ENCODE measurements around the gene MRPL17. TPM values are rescaled to one million over a fixed set of nuclear protein-coding genes. Genes with fewer than 3 reads are reported as not detected.

Gene MRPL17
- total and polyA plus RNA-seq, 9 of the 15 experiments (the other 6 are each of a cell fraction or from before 2014, with no cell fraction given): 33.9 to 81.6 (median 43.9) TPM

DNA sequence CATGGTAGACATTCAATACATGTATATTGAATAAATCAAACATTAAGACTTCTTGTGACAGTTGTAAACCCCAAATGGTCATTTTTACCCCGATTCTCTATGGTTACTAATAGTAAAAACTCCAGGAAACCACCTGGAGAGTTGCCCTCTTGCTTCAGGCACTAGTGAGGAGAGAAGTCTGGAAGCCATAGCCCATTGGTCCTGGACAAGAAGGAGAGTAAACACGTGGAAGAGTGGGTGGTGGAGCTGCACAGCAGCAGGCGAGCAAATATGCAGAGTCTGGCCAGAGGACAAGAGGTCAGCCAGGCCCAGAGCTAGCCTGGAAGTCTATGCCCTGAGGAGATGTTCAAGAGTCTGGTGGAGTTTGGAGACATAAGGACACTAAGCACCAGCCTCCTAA, 45.3 kb downstream of the MRPL17 start:
- H3K27me3 ChIP-seq (ENCODE audit: control insufficient read depth in 2 of 2, insufficient read depth in 2 of 2, low read length in 2 of 2): no peaks in the 10 kb centered on the region
- 9% methylated on average over 3 of the region's 3 CpGs for WGBS (ENCODE audit: insufficient coverage, low coverage, missing lambda C conversion rate)
- no peak overlapping the region for H3K9ac ChIP-seq (ENCODE audit: insufficient read depth in 1 of 2, low read depth in 2 of 2, low read length in 2 of 2)
- no peaks in the 10 kb centered on the region for H3K36me3 ChIP-seq (ENCODE audit: control insufficient read depth, insufficient read depth, low read length)
- no peaks in the 10 kb centered on the region for H3K79me2 ChIP-seq (ENCODE audit: control insufficient read depth, insufficient read depth, low read length)
- in situ Hi-C loops (cut with MboI): no loop called here
- peak overlapping the region; percentile 36 for H2AFZ ChIP-seq (ENCODE audit: low read depth, low read length)
- FAIRE-seq (no peak), ATAC-seq (no peak; the same call in 2 of the 3 replicates), DNase-seq (ENCODE audit: extremely low read depth in 1 of 4, low spot score in 3 of 4) (peak in 1 of 4 experiments; percentile 37)
- no peaks in the 10 kb centered on the region for H3K9me3 ChIP-seq (replicated peaks; ENCODE audit: control insufficient read depth, insufficient read depth, low read depth, low read length)
- TF ChIP-seq KAT8 (IDR thresholded peaks at IDR 0.05; ENCODE audit: low read depth) (no peak), TCF7L2 (IDR thresholded peaks at IDR 0.05; ENCODE audit: low read depth, low read length) (no peak), EGR1 (conservative IDR thresholded peaks at IDR 0.05) (0 out of 2 replicates have a peak, but pooled peaks have one; percentile 40)
- ChIA-PET POLR2A (interaction anchor here (0.7 to 2.9 kb wide), 2 partner anchors 11 to 72 kb away, joined by 3 to 12 read pairs; no protein-coding TSS in a partner anchor), CTCF (ENCODE audit: low intra/inter-chr PET ratio) (no interaction called here)
- no peaks in the 10 kb centered on the region for H3K9me1 ChIP-seq (ENCODE audit: control insufficient read depth, insufficient read depth, low read length)
- BruUV-seq (replicated peaks): no TSS peak
- H3K4me3 ChIP-seq: no peak overlapping the region
- no peaks in the 10 kb centered on the region for H4K20me1 ChIP-seq (replicated peaks; ENCODE audit: control insufficient read depth, insufficient read depth, low read length)
- no peak overlapping the region for H3K27ac ChIP-seq (ENCODE audit: extremely low read depth, low read depth, low read length)
- no peak overlapping the region for H3K4me2 ChIP-seq (ENCODE audit: insufficient read depth, low read length)
- peaks cover 30 to 38% of the 10 kb centered on the region in 2 experiments for H3K4me1 ChIP-seq (replicated peaks in 1 of 2; ENCODE audit: control insufficient read depth in 2 of 2, insufficient read depth in 2 of 2, low read length in 2 of 2)
- intact Hi-C loops (cut with micrococcal nuclease): loop anchor here (1.0 to 10.0 kb wide), 4 partner anchors 19 to 263 kb away; partner anchors contain the start of gene TPP1

DNA sequence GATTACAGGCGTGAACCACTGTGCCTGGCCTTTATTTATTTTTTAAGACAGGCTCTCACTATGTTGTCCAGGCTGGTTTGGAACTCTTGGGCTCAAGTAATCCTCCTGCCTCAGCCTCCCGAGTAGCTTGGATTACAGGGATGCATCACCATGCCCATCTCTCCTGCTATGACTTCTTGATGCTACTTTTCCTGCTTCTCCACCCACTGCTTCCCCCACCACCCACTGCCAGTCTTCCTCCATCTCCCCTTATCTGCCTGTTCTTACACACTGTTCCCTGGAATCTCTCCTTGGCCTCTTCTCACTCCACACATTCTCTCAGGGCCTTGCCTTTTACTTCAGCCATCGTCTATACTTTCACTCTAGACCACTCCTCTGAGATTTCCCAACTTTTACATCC, 46.7 kb downstream of the MRPL17 start:
- H3K9me3 ChIP-seq (replicated peaks; ENCODE audit: control insufficient read depth, insufficient read depth, low read depth, low read length): no peaks in the 10 kb centered on the region
- FAIRE-seq (no peak), DNase-seq (ENCODE audit: extremely low read depth in 1 of 4, low spot score in 3 of 4) (no peak), ATAC-seq (no peak)
- H3K4me1 ChIP-seq (replicated peaks in 1 of 2; ENCODE audit: control insufficient read depth in 2 of 2, insufficient read depth in 2 of 2, low read length in 2 of 2): peaks cover 30 to 41% of the 10 kb centered on the region in 2 experiments
- no peak overlapping the region for H3K9ac ChIP-seq (ENCODE audit: insufficient read depth in 1 of 2, low read depth in 2 of 2, low read length in 2 of 2)
- H2AFZ ChIP-seq (ENCODE audit: low read depth, low read length): no peak overlapping the region
- no peaks in the 10 kb centered on the region for H3K36me3 ChIP-seq (ENCODE audit: control insufficient read depth, insufficient read depth, low read length)
- H3K4me3 ChIP-seq: no peak overlapping the region
- TF ChIP-seq SREBF2 (CRISPR knock-in tag; IDR thresholded peaks at IDR 0.05): no peak
- TF ChIP-seq, protein P1, sequence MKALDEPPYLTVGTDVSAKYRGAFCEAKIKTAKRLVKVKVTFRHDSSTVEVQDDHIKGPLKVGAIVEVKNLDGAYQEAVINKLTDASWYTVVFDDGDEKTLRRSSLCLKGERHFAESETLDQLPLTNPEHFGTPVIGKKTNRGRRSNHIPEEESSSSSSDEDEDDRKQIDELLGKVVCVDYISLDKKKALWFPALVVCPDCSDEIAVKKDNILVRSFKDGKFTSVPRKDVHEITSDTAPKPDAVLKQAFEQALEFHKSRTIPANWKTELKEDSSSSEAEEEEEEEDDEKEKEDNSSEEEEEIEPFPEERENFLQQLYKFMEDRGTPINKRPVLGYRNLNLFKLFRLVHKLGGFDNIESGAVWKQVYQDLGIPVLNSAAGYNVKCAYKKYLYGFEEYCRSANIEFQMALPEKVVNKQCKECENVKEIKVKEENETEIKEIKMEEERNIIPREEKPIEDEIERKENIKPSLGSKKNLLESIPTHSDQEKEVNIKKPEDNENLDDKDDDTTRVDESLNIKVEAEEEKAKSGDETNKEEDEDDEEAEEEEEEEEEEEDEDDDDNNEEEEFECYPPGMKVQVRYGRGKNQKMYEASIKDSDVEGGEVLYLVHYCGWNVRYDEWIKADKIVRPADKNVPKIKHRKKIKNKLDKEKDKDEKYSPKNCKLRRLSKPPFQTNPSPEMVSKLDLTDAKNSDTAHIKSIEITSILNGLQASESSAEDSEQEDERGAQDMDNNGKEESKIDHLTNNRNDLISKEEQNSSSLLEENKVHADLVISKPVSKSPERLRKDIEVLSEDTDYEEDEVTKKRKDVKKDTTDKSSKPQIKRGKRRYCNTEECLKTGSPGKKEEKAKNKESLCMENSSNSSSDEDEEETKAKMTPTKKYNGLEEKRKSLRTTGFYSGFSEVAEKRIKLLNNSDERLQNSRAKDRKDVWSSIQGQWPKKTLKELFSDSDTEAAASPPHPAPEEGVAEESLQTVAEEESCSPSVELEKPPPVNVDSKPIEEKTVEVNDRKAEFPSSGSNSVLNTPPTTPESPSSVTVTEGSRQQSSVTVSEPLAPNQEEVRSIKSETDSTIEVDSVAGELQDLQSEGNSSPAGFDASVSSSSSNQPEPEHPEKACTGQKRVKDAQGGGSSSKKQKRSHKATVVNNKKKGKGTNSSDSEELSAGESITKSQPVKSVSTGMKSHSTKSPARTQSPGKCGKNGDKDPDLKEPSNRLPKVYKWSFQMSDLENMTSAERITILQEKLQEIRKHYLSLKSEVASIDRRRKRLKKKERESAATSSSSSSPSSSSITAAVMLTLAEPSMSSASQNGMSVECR (CRISPR knock-in tag; IDR thresholded peaks at IDR 0.05): no peak
- TF ChIP-seq EGR1 (conservative IDR thresholded peaks at IDR 0.05): peak; percentile 45
- no peak for TF ChIP-seq PCBP2 (IDR thresholded peaks at IDR 0.05; ENCODE audit: low read depth, low read length, poor library complexity, severe bottlenecking)
- H3K27ac ChIP-seq (ENCODE audit: extremely low read depth, low read depth, low read length): no peak overlapping the region
- H3K27me3 ChIP-seq (ENCODE audit: control insufficient read depth in 2 of 2, insufficient read depth in 2 of 2, low read length in 2 of 2): no peaks in the 10 kb centered on the region
- in situ Hi-C loops (cut with MboI): no loop called here
- 45% methylated on average over 3 of the region's 3 CpGs for WGBS (ENCODE audit: insufficient coverage, low coverage, missing lambda C conversion rate)
- no peak overlapping the region for H3K4me2 ChIP-seq (ENCODE audit: insufficient read depth, low read length)
- no peaks in the 10 kb centered on the region for H4K20me1 ChIP-seq (replicated peaks; ENCODE audit: control insufficient read depth, insufficient read depth, low read length)
- POLR2A ChIA-PET: interaction anchor here (1.0 to 2.9 kb wide), 3 partner anchors 9 to 15 kb away, joined by 3 to 12 read pairs (median 6); no protein-coding TSS in a partner anchor
- no peaks in the 10 kb centered on the region for H3K9me1 ChIP-seq (ENCODE audit: control insufficient read depth, insufficient read depth, low read length)
- BruUV-seq (replicated peaks): no TSS peak
- intact Hi-C loops (cut with micrococcal nuclease): loop anchor here (10.0 kb wide), 1 partner anchor 262 kb away; no protein-coding TSS in a partner anchor
- CTCF ChIA-PET (ENCODE audit: low intra/inter-chr PET ratio): no interaction called here
- H3K79me2 ChIP-seq (ENCODE audit: control insufficient read depth, insufficient read depth, low read length): no peaks in the 10 kb centered on the region

All from K562 (cell line).